HG03095 (cell line): ENCODE measurements around the gene AQP7.
"Not testable (repeated sequence)": the region's sequence is repeated elsewhere in the genome, so short reads cannot be mapped to it uniquely, and the experiment has no call there.

Experiments
- ATAC-seq: cut with Tn5 transposase; IDR thresholded peaks from one replicate; pipeline ENCODE4 v1.9.1; 2021; ENCODE audit warnings: moderate library complexity; ENCODE audit not compliant: unreplicated experiment

Gene AQP7

GRCh38 chr9:33377089-33377715, 25.2 kb downstream of the AQP7 start:
- ATAC-seq, result no peak

- ATAC-seq, result no peak
Observed at GRCh38 chr9:33375841-33376321, 26.5 kb downstream of the AQP7 start.

- ATAC-seq, result no peak
Observed at GRCh38 chr9:33375238-33375840, 27.0 kb downstream of the AQP7 start.

DNA sequence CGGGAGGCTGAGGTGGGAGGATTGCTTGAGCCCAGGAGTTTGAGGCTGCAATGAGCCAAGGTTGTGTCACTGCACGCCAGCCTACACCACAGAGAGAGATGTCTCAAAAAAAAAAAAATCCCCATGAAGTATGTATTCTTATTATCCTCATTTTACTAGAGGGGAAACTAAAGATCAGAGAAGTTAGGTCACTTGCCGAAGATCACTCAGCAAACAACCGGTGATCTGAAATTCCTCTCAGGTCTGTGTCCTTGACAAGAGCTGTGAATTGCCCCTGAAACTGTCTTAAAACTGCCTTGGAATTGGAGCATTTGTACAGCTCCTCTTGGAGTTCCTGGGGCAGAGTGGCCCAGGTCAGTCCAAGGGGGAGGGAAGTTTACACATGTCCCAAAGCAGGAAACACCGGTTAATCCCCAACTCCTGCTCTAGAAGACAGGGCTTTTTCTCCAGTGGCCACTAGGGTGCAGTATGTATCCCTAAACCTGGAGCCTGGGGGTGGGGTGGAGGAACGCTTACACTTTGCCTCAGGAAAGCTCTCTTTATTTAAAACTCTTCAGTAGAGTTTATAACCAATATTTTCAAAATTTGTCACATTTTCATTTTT, 27.6 kb downstream of the AQP7 start:
- ATAC-seq, result no peak

DNA sequence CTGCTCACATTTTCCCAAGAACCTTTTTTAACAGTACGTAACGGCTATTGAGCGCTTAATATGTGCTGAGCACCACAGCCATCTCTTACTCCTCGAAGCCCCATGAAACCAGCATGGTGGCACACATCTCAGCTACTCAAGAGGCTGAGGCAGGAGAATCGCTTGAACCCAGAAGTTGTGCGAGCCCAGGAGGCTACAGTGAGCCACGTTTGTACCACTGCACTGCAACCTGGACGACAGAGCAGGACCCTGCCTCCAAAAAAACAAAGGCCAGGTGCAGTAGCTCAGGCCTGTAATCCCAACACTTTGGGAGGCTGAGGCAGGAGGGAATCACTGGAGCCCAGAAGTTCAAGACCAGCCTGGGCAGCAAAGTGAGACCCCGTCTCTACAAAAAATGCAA, 28.2 kb downstream of the AQP7 start:
- no peak for ATAC-seq

DNA sequence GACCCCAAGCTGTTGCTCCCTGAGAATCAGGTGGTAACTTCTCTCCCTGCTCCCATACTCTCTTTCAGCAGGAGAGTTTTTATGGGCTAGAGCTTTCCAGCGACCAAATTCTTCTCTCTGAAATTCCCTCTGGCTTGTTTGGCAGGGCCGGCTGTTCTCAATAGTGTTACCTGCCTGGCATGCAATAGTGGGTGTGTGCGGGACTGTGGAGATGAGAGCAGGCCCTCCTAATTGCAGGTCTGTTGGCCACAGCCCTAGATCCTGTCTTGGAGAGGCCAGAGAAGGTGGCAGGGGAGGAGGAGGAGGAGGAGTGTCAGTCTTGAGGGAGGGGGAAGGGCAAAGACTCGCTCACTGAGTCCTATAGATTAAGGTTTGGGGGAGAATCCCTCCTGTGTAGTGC, 29.5 kb downstream of the AQP7 start:
- ATAC-seq, result no peak

DNA sequence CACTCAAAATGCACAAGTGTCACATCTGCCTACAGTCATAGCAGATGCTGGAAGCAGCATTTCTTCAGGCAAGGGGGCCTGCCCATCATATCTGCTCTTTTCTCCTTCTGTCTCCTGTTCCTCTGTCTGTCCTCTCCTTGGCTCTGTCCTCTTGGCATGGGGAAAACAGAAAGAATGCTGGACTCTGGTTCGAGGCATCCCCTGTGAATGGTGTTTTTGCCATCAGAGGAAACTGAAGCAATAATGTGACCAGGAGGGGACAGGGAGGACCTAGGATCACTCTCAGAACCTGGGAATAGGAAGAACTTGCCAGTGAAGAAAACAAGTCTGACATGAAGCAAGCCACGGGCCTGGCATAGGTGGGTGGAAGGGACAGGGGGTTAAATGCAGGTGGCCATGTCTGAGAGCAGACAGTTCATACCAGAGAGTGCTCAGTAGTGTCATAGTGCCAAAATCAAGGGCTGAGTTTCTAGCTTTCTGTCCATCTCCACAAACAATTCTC, 35.3 kb downstream of the AQP7 start:
- no peak for ATAC-seq

- ATAC-seq, result not testable (repeated sequence)
Observed at GRCh38 chr9:33364814-33365213, 37.6 kb downstream of the AQP7 start.

DNA sequence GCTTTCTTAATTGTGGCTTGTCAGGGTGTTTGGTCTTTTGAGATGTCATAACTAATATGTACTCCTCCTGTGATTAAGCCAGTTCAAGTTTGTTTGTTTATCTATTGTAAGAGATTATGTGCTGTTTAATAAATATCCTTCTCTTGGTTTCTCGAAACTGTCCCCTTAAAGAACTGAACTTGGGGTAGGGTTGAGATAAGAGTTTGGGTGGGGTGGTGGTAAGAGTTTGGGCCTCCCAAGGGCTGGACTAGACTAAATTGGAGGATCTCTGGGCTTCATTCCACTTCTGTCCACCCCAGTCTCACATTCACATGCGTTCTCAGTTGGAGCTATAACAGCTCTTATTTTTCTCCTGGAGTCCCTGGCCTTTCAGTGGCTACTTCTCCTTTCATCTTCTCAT, 38.2 kb downstream of the AQP7 start:
- ATAC-seq, result no peak

DNA sequence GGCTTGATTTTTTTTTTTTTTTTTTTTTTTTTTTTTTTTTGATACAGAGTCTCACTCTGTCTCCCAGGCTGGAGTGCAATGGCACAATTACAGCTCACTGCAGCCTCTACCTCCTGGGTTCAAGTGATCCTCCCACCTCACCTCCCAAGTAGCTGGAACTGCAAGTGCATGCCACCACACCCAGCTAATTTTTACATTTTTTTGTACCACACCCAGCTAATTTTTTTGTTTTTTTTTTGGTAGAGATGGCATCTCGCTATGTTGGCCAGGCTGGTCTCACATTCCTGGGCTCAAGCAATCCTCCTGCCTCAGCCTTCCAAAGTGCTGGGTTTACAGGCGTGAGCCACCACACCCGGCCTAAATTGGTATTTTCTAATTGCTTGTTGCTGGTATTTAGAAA, 43.7 kb downstream of the AQP7 start:
- ATAC-seq, result not testable (repeated sequence)

DNA sequence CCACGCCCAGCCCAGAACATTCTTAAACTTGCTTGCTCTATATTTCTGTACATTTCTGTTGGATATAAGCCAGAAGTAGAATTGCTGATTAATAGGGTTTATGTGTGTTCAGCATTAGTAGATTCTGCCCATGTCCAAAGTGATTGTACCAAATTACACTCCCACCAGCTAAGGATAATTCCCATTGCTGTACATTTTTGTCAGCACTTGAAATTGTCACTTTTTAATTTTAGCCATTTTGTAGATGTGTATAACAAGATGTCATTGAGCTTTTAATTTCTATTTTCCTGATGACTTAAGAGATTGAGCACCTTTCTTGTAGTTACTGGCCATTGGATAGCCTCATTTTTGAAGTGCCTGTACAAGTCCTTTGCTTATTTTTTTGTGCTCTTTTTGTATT, 46.4 kb downstream of the AQP7 start:
- no peak for ATAC-seq

GRCh38 chr9:33354651-33355211, 47.6 kb downstream of the AQP7 start:
- ATAC-seq, result no peak

- no peak for ATAC-seq
Observed at GRCh38 chr9:33351547-33351946, 50.8 kb downstream of the AQP7 start.

GRCh38 chr9:33350310-33350709, 52.1 kb downstream of the AQP7 start:
- no peak for ATAC-seq

DNA sequence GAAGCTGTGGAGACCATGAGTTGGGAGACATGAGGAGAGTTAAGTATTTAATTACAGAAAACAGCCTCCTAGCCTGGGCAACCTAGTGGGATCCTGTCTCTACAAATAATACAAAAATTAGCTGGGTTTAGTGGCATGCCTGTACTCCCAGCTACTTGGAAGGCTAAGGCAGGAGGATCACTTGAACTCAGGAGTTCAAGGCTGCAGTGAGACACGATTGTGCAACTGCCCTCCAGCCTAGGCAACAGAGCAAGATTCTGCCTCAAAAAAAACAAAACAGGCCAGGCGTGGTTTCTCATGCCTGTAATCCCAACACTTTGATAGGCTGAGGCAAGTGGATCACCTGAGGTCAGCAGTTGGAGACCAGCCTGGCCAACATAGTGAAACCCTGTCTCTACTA, 52.6 kb downstream of the AQP7 start:
- ATAC-seq, result no peak

DNA sequence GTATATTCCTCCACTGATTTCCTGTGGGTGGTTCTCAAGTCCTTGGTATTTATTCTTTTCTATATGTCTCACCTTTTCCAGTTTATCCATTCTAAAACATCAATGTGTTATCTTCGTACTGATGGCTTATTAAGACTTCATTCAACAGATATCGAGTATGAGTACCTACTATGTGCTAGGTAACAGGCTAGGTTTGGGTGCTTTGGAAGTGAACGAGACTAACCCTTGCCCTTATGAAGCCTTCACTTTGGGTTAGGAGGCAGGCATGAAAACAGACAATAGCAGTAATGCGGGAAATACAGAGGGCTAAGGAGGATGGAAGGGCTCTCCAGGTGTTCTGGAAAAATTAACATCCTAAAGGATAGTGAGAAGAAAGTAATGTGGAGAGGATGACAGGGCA, 53.4 kb downstream of the AQP7 start:
- no peak for ATAC-seq

GRCh38 chr9:33346564-33346963, 55.8 kb downstream of the AQP7 start:
- no peak for ATAC-seq

DNA sequence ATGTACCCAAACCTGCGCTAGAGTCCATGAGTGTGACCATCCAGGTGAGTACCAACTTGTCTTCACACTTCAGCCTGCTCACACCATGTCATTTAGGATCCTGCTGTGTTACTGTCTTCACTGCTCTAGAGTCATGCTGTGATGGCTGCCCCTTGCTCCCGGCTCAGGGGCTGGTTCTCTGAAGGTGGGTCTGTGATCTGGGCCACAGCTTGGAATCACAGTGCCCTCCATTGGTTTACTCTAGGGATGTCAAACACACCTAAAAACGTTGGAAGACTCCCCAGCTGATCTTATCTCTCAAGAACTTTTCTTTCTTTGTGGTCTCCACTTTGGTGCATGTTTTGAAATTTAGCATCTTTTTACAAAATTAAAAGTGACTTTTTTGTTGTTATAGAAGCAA, 58.2 kb downstream of the AQP7 start:
- ATAC-seq, result no peak

DNA sequence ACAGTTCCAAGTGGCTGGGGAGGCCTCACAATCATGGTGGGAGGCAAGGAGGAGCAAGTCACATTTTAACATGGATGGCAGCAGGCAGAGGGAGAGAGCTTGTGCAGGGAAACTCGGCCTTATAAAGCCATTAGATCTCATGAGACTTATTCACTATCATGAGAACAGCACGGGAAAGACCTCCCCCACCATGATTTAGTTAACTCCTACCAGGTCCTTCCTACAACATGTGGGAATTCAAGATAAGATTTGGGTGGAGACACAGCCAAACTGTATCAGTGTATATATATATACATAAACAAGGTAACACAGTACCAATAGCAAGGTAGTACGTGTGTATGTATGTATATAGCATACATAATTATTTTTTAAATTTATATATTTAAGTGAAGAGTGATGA, 61.2 kb downstream of the AQP7 start:
- ATAC-seq, result no peak

GRCh38 chr9:33340186-33340585, 62.2 kb downstream of the AQP7 start:
- no peak for ATAC-seq
